GM19328 (cell line): ENCODE data around the gene ANXA2.

Experiments used
- ATAC-seq: cut with Tn5 transposase; IDR thresholded peaks from one replicate; pipeline ENCODE4 v1.9.1; 2021; ENCODE audit warnings: mild to moderate bottlenecking, moderate library complexity; ENCODE audit not compliant: unreplicated experiment

The ANXA2 gene

DNA sequence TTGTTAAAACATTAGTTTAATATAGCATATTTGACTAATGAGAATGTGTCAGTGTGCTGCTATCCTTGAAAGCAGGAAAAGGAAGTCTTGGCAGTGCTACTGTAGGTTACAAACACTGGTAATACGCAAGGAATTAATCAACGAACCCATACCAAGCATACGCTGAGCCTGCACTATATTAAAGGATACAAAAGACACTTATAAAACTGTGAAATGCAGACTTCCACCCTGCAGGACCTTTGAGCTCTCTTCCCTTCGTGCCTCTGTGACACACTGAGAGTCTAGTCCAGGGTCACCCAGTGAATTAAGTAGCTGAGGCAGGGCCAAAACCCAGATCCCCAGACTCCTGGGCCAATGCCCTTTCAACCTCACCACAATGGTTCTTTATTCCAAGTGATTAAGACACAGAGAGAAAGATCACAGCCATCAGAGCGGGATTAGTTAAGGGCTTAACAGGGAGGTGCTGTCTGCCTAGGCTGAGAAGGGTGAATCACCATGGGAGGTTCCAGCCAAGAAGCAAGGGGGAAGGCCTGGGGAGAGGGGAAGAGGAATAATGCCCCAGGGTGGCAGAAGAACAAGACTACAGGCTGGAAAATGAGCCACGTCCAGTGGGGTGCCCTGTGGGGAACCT lies 6.8 kb downstream of the ANXA2 start:
- ATAC-seq, result no peak

DNA sequence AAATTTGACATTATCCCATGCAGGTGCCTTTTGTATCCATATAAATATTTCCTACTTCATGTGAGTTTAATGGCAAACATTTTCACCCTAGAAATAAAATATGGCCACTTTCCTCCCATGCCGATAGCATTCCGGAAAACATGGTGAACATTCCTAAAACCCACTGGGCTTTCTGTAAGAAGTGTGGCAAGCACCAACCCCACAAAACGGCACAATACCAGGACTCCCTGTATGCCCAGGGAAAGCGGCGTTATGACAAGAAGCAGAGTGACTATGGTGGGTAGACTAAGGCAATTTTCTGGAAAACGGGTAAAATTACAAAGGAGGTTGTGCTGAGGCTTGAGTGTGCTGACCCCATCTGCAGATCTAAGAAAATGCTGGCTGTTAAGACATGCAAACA lies 7.6 kb downstream of the ANXA2 start:
- ATAC-seq, result no peak

DNA sequence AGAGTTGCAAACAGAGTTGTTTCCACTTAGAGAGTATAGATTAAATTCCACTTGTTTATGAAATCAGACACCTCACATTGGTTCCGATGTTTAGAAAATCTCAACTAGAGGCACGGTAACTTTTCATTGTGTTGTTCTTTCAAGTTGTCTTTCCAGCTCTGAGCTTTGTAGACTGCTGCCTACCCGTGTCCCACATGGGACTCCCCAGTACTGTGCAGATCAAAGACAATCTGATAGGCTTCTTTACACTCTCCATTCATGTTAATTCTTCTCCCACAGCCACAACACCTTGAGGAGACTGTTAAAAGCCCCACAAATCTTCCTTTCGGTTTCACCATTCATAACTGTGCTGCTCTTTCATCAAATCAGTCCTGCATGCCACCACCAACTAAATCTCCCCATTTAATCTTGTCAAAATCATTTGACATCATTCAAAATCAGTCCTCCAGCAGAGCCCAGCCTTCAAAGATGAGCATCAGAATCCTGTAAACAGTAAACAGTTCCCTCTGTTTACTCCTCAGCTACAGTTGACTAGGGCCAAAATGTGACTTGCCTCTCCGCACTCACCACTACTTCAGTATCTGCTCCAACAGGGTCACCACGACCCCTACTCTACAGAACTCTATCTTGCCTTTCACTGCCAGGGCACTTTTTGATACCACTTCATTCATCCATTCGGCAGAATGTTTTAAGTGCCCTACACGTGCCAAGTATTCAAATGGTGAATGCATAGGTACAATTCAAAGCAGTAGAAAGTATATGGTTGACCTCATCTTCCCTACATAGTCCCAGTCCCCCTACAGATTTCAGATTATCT lies 8.3 kb downstream of the ANXA2 start:
- ATAC-seq, result no peak

DNA sequence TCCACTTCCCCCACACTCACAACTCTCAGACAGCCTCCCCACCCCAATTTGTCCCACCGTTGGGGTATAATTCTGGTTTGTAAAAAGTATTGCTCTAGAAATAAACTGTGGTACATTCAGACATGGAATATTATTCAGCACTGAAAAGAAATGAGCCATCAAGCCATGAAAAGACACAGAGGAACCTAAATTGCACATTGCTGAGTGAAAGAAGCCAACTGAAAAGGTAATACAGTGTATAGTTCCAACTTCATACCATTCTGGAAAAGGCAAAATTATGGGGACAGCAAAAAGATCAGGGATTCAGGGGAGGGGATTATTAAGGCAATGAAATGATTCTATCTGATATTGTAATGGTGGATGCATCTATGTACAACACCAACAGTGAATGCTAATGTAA lies 10.5 kb downstream of the ANXA2 start:
- no peak for ATAC-seq

DNA sequence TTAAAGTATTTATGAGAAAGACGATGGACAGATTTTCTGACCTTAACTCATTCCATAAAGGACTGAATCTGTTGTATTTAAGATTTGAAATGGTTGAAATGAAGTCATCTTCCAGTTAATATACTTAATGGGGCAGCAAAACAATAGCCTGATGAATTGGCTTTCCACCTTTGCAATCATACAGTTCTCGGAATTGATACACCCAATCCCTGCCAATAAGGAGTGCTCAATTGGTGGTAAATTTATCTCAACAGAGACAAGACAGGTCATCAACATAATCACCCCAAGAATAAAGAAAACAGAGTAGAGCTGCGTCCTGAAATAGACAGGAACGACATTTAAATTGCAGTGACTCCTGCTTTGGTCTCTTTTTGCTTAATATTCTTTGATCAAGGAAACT lies 11.2 kb downstream of the ANXA2 start:
- no peak for ATAC-seq

DNA sequence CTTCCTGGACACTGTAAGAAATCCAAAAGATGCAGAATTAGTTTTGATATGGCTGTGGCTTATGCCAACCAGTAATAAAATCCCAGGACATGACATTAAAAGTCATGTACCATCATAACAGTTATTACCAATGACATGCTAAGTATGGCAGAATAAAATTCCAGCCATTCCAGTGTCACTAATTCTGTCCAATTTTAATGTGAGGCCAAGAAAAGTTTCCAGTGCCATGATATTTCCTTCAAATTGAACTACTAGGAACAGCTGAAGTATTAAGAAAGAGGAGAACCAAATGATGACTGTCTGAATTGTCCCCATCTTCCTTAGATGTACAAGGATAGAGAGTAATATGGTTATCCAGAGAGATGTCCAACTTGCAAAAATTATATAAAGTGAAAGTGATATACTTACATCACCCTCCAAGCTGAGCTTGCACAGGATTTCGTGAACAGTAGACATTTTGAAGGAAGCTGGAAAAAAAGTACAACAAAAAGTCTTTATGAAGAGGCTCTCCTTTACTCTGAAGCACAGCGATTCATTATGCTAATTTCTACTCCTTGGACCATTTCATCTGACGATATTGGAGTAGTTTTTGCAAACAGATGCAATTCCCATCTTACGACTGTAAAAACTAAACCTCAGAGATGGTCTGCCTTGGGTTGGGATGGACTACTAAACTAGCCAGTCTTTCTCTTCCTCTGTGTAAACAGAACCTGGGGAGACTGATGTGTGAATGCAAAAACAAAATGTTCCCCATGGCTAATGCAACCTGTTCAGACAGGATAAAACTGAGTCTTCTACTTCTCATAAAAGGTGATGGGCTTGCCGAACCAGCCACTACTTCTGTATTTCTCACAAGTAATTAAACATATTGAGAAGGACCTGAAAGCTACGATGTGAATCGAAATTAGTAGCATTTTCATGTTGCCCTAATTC lies 11.9 kb downstream of the ANXA2 start:
- no peak for ATAC-seq

DNA sequence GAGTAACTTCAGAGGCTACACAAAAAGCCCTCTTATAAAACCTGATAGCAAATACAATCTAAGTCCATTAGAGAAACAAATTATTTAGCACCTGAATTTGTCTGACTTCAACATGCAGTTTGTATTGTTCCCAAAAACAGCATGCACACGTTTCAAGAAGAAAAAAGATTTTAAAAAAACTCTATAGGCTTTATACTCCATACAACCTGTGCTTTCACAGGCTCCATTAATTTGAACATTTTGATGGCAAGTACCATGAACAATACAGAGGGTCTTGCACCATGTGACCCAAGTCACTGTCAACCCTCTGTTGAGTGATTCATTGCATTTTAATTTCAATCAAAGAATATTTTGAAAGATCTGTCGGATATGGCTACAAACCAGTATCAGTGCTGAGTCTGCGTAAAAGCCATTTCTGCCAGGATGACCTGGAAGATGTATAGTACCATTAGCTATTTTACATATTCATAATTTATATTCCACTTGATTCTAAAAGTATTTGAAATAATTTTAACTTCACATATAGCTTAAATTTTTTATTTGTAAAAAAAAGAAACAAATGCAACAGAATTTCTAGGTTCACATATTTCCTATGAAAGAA lies 13.2 kb downstream of the ANXA2 start:
- ATAC-seq, result no peak

DNA sequence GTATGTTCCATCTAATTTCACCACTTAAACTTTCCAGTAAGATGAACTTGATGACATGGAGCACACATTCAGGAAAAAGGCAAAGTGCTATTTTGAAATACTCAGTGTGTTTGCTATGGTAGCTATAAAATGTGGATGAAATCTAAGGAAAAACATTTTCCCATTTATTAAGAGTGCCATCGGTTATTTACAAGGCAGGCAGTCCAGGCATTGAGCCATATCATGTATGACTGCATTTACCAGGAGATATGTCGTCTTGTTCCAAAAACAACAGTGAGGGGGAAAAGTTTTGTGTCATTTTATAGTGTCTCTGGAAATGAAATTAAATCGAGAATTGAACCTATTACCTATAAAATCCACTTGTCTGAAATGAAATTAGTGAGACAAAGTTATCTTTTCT lies 13.7 kb downstream of the ANXA2 start:
- no peak for ATAC-seq

DNA sequence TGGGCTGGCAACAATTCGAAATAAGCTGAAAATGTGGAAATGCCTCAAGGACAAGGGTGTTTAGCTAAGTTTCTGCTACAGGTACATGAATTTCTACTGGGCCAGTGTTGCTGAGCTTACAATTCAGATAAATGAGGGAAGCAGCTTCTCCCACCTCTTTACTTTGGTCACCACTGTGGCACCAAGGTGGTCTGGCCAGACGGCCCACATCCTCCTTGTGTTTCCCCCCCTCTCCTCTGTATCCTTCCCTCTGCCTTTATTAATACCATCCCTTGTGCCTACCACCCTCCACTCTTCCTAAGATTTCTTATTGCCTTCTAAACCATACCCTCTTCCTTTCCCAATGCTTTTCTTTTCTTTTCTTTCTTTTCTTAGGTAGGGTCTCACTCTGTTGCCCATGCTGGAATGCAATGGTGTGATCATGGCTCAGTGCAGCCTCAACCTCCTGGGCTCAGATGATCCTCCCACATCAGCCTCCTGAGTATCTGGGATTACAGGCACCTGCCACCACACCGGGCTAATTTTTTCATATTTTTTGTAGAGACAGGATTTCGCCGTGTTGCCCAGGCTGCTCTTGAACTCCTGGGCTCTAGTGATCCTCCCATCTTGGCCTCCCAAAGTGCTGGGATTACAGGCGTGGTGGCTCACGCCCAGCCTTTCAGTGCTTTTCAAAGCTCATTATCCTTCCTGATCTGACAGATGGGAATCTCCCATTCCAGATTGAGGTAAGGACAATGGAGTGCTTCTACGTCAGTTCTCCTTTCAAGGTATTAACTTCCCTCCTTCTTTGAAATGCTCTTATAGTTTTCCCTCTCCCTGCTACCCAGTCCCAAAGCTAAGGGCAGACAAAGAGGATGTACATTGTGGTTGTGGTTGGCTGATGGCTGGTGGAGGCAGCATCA lies 14.8 kb downstream of the ANXA2 start:
- no peak for ATAC-seq

DNA sequence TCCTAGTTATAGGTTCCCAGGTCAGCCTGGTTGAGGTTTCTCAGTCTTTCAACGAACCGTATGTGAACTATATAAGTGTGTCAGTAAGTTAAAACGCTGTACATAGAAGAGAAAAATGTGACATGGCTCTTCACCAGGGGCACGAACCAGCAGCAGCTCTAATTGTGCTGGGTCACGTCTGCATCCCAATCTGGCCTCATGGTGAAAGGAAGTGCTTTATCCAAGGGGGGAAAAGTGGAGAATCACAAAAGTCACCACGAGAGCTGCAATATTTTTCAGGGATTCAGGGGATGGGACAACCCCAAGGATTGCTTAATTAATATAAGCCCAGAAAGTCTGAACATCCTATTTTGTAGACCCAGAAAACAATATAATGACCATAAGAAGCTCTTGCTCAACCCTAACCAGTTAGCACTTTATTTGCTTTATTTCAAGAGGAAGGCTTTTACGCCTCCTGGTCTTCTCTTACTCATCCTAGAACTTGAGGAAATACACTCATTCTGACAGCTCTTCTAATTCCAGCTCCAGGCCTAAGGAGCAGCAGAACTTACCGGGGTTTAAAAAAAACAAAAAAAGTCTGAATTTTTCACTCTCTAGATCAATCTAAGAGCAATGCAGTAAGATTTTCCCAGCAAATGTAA lies 16.5 kb downstream of the ANXA2 start:
- no peak for ATAC-seq

DNA sequence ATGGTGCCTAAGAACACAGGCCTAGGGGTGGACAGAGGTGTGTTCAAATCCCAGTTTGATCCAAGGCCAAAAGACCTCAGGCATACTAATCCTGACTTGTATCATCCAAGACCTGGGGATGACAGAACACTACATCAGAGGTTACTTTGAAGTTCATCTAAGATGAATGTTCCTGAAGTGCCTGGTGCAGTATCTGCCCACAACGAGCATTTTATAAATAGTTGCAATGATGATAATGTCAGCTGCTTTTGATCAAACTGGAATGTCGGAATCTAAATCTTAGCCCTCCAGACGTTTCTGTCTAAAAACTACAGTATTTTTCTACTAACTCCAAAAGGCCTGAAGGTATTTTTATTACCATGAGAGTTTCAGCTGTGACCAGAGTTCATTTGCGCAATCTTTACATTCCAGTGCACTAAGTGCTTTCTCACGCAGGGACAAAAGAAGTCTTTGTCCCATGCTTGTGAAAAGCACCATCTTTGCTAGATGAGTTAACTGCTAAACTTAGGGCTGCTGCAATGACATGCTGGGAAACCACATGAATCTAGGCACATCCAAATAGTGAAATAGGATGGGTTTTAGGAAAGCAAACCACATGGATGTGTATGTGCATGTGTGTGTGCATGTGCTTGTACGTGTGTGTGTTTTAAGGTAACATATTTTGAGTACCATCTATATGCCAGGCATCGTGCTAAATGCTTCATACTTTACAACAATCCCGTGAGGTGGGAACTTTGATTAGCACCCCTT lies 18.1 kb downstream of the ANXA2 start:
- ATAC-seq, result no peak

DNA sequence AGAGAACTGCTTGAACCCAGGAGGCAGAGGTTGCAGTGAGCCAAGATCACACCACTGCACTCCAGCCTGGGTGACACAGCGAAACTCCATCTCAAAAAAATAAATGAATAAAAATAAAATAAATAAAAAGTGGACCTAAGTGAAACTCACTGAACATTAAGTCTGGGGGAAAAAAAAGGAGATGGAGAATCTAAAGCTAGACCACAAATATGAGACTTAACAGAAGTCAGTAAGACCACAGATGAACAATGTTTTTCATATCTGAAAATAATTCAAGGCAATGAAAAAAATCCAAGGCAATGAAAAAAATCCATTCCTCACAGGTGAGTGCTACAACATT lies 18.6 kb downstream of the ANXA2 start:
- no peak for ATAC-seq

DNA sequence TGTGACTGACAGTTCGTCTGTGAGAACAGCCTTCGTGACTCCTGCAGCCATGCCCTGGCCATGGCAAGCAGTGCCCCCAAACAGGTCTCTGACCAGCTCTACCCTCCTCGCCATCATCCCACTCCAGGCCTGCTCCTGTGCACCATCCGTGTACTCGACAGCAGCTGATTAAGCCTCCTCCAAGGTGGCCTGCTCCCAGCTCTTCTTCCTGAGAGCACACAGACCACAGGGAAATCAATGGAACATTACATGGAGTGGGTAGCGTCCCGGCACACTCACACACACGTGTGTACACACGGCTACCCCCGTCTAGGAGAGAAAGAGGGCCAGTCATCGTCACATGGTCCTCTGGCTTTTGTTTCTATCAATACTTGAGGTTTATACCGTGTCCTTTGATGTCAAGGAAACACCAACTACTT lies 21.1 kb downstream of the ANXA2 start:
- ATAC-seq, result no peak

DNA sequence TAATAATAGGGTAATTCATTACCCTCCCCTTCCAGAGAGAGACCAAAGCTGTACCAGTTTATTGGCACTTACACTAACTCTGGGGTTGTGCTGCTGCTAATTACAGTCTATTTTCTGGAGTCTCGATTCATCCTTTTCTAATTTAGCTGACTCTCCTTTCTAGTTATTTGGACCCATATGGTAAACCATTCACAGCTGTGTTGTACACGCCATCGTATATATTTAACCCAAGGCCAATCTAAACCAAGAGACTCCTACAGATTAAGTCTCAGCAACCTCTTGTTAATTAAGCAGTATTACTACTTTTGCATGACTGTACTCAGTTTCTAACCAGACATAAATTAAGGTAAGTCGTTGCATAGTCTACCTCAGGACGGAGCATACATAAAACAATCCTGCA lies 22.5 kb downstream of the ANXA2 start:
- no peak for ATAC-seq

DNA sequence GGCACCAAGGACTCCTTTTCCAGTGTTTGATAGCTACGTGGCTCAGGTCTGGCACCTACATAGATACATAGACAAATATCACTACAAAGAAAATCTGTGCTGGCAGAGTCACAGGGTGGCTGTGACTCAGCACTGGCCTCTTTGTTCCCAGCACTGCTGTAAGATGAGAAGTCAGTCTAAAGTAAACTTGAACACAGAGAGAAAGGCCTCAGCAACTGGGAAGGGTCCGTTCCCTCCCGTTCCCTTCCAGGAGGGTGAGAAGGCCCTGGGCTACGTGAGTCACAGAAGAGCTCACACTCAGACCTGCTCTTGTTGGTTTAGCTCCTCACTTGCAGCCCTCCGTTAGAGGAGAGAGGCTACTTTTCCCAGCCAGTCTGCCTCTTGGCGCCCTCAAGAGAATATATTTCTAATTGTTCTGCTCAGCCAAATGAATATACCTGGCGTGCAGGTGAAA lies 23.1 kb downstream of the ANXA2 start:
- ATAC-seq, result no peak

DNA sequence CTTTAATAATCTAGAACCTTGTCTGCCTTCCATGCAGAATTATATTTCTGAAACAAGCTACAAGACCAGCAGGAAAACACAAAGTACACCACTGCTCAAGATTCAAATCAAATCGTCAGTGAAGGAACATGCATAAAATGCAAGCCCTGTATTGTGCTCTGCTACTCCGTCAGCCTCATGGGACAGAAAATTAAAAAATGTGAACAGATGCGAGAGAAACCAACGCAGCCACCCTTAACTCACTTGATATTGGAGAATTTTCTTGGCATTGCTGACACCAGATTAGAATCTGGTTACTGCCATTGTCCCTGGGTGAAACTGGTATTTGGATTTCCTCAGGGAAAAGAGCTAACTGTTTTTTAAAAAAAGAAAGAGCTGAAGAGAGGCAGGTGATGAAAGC lies 23.6 kb downstream of the ANXA2 start:
- no peak for ATAC-seq

DNA sequence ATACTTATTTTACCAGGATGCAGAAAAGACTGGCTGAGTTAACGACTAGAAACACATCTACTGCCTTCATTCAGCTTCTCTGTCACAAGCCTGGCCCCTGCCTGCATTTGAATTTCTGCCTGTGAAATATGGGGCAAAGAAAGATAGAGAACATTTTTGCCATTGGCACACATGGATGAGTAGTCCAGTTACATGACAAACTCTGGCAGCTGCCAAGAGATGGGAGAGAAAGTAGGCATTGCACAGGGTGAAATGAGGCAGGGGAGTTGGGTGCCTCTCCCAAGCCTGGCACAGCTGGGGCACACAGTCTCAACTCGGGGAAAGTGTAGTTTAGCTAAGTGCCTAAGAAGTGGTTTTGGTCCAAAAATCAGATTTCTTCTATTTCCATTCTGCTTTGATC lies 24.0 kb downstream of the ANXA2 start:
- ATAC-seq, result no peak

DNA sequence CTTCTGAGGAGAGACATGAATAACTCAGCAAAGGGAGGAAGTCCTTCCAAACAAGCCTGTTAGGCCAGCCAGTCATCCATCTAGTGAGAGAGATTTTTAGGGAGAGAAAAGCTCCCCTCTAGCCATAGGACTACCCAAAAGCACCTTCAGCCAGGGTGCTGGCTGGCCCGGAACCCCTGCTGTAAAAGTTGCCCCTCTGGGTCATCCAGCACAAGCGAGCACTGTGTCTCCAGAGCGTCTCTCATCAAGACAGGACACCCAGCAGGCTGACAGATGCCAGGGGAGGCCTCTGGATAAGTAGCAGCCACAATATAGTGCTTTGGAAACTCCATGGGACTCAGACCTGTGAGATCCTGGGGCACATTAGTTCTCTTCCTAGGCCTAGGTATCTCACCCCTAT lies 24.5 kb downstream of the ANXA2 start:
- no peak for ATAC-seq

DNA sequence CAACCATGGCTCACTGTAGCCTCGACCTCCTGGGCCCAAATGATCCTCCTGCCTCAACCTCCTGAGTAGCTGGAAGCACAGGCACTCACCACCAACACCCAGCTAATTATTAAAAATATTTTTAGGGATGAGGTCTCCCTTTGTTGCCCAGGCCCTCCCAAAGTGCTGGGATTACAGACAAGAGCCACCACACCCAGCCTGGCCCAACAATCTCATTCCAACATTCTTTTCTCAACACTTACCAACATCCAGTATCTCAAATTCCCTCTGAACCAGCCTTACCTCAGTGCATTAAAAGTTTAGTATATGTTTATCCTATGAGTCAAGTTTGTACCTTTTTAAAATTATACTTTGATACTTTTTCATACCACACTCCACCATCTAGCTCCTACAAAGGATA lies 25.0 kb downstream of the ANXA2 start:
- ATAC-seq, result no peak
